ENCODE measurements around the gene MYL6B. TPM values are rescaled to one million over a fixed set of nuclear protein-coding genes. Genes with fewer than 3 reads are reported as not detected.

MYL6B gene
- polyA plus RNA-seq, 4 donors = 24.8 to 49.7 (median 29.9) TPM

- Histone ChIP-seq H3K9me3 (ENCODE audit: control insufficient read depth in 2 of 2, insufficient read depth in 1 of 2, low read depth in 1 of 2, low read length in 1 of 2) (no peaks in the 10 kb centered on the region), H3K27ac (ENCODE audit: low read depth in 1 of 3, low read length in 2 of 3) (peak overlapping the region; percentile 90 to 96 (median 96)), H3K27me3 (ENCODE audit: control insufficient read depth in 3 of 3, insufficient read depth in 3 of 3, low read length in 3 of 3) (no peaks in the 10 kb centered on the region), H3K4me1 (ENCODE audit: control insufficient read depth in 3 of 3, insufficient read depth in 2 of 3, low read depth in 1 of 3, low read length in 2 of 3) (peaks cover 0 to 20% (median 5%) of the 10 kb centered on the region in 3 donors), H3K4me3 (ENCODE audit: low read depth in 1 of 3, low read length in 3 of 3) (peak overlapping the region; percentile 42 to 78 (median 68)), H3K36me3 (ENCODE audit: control insufficient read depth in 3 of 3, insufficient read depth in 2 of 3, low read depth in 1 of 3, low read length in 3 of 3) (peaks cover under 1 to 29% (median 5%) of the 10 kb centered on the region in 3 donors)
- FAIRE-seq (no peak), DNase-seq (no peak)
- 1 to 8% (median 1%) methylated on average over 13 of the region's 13 CpGs for WGBS, 3 donors
Observed at GRCh38 chr12:56118688-56119357, 33.6 kb upstream of the MYL6B start.

- 0 to 2% (median 0%) methylated on average over 2 of the region's 2 CpGs for WGBS, 3 donors
- Histone ChIP-seq H3K27me3 (ENCODE audit: control insufficient read depth in 3 of 3, insufficient read depth in 3 of 3, low read length in 3 of 3) (no peaks in the 10 kb centered on the region), H3K36me3 (ENCODE audit: control insufficient read depth in 3 of 3, insufficient read depth in 2 of 3, low read depth in 1 of 3, low read length in 3 of 3) (peaks cover 0 to 29% (median 5%) of the 10 kb centered on the region in 3 donors), H3K4me1 (ENCODE audit: control insufficient read depth in 3 of 3, insufficient read depth in 2 of 3, low read depth in 1 of 3, low read length in 2 of 3) (peaks cover 0 to 20% (median 5%) of the 10 kb centered on the region in 3 donors), H3K9me3 (ENCODE audit: control insufficient read depth in 2 of 2, insufficient read depth in 1 of 2, low read depth in 1 of 2, low read length in 1 of 2) (no peaks in the 10 kb centered on the region), H3K27ac (ENCODE audit: low read depth in 1 of 3, low read length in 2 of 3) (peak overlapping the region in 1 of 3 donors; percentile 96), H3K4me3 (ENCODE audit: low read depth in 1 of 3, low read length in 3 of 3) (peak overlapping the region in 1 of 3 donors; percentile 78)
- DNase-seq (peak; percentile 85 to 90), FAIRE-seq (no peak)
Observed at GRCh38 chr12:56119361-56119796, 33.0 kb upstream of the MYL6B start.

GRCh38 chr12:56120158-56120846, 32.1 kb upstream of the MYL6B start:
- H3K9me3 ChIP-seq (ENCODE audit: control insufficient read depth in 2 of 2, insufficient read depth in 1 of 2, low read depth in 1 of 2, low read length in 1 of 2) = no peaks in the 10 kb centered on the region
- peaks cover 0 to 29% (median 5%) of the 10 kb centered on the region in 3 donors for H3K36me3 ChIP-seq (ENCODE audit: control insufficient read depth in 3 of 3, insufficient read depth in 2 of 3, low read depth in 1 of 3, low read length in 3 of 3)
- no peak overlapping the region for H3K27ac ChIP-seq (ENCODE audit: low read depth in 1 of 3, low read length in 2 of 3)
- FAIRE-seq (no peak), DNase-seq (no peak)
- no peaks in the 10 kb centered on the region for H3K27me3 ChIP-seq (ENCODE audit: control insufficient read depth in 3 of 3, insufficient read depth in 3 of 3, low read length in 3 of 3)
- H3K4me1 ChIP-seq (ENCODE audit: control insufficient read depth in 3 of 3, insufficient read depth in 2 of 3, low read depth in 1 of 3, low read length in 2 of 3) = peaks cover 0 to 17% (median 5%) of the 10 kb centered on the region in 3 donors
- no peak overlapping the region for H3K4me3 ChIP-seq (ENCODE audit: low read depth in 1 of 3, low read length in 3 of 3)
- WGBS, 3 donors = 92 to 94% (median 93%) methylated on average over 17 of the region's 17 CpGs

- 87 to 92% (median 92%) methylated on average over 11 of the region's 11 CpGs for WGBS, 3 donors
- FAIRE-seq (no peak), DNase-seq (no peak)
- Histone ChIP-seq H3K27ac (ENCODE audit: low read depth in 1 of 3, low read length in 2 of 3) (no peak overlapping the region), H3K27me3 (ENCODE audit: control insufficient read depth in 3 of 3, insufficient read depth in 3 of 3, low read length in 3 of 3) (no peaks in the 10 kb centered on the region), H3K9me3 (ENCODE audit: control insufficient read depth in 2 of 2, insufficient read depth in 1 of 2, low read depth in 1 of 2, low read length in 1 of 2) (no peaks in the 10 kb centered on the region), H3K36me3 (ENCODE audit: control insufficient read depth in 3 of 3, insufficient read depth in 2 of 3, low read depth in 1 of 3, low read length in 3 of 3) (peaks cover 0 to 29% (median 5%) of the 10 kb centered on the region in 3 donors), H3K4me1 (ENCODE audit: control insufficient read depth in 3 of 3, insufficient read depth in 2 of 3, low read depth in 1 of 3, low read length in 2 of 3) (peaks cover 0 to 22% (median 5%) of the 10 kb centered on the region in 3 donors), H3K4me3 (ENCODE audit: low read depth in 1 of 3, low read length in 3 of 3) (no peak overlapping the region)
Observed at GRCh38 chr12:56121204-56121870, 31.1 kb upstream of the MYL6B start.

GRCh38 chr12:56122637-56123036, 29.8 kb upstream of the MYL6B start:
- FAIRE-seq = no peak

GRCh38 chr12:56124133-56124532, 28.3 kb upstream of the MYL6B start:
- H3K27ac ChIP-seq (ENCODE audit: low read depth in 1 of 3, low read length in 2 of 3) = no peak overlapping the region
- peaks cover 0 to 33% (median under 1%) of the 10 kb centered on the region in 3 donors for H3K4me1 ChIP-seq (ENCODE audit: control insufficient read depth in 3 of 3, insufficient read depth in 2 of 3, low read depth in 1 of 3, low read length in 2 of 3)
- no peak overlapping the region for H3K4me3 ChIP-seq (ENCODE audit: low read depth in 1 of 3, low read length in 3 of 3)
- H3K27me3 ChIP-seq (ENCODE audit: control insufficient read depth in 3 of 3, insufficient read depth in 3 of 3, low read length in 3 of 3) = no peaks in the 10 kb centered on the region
- no peak for DNase-seq
- no peaks in the 10 kb centered on the region for H3K9me3 ChIP-seq (ENCODE audit: control insufficient read depth in 2 of 2, insufficient read depth in 1 of 2, low read depth in 1 of 2, low read length in 1 of 2)
- H3K36me3 ChIP-seq (ENCODE audit: control insufficient read depth in 3 of 3, insufficient read depth in 2 of 3, low read depth in 1 of 3, low read length in 3 of 3) = peaks cover 0 to 25% (median 5%) of the 10 kb centered on the region in 3 donors
- 73 to 75% (median 73%) methylated on average over 4 of the region's 4 CpGs for WGBS, 3 donors
- FAIRE-seq = no peak

More at GRCh38 chr12:56122637-56123036, 29.8 kb upstream of the MYL6B start:
- peaks cover 0 to 35% (median 5%) of the 10 kb centered on the region in 3 donors for H3K4me1 ChIP-seq (ENCODE audit: control insufficient read depth in 3 of 3, insufficient read depth in 2 of 3, low read depth in 1 of 3, low read length in 2 of 3)
- no peak overlapping the region for H3K4me3 ChIP-seq (ENCODE audit: low read depth in 1 of 3, low read length in 3 of 3)
- H3K27ac ChIP-seq (ENCODE audit: low read depth in 1 of 3, low read length in 2 of 3) = no peak overlapping the region
- WGBS, 3 donors = 85 to 94% (median 88%) methylated on average over 2 of the region's 2 CpGs
- H3K9me3 ChIP-seq (ENCODE audit: control insufficient read depth in 2 of 2, insufficient read depth in 1 of 2, low read depth in 1 of 2, low read length in 1 of 2) = no peaks in the 10 kb centered on the region
- no peaks in the 10 kb centered on the region for H3K27me3 ChIP-seq (ENCODE audit: control insufficient read depth in 3 of 3, insufficient read depth in 3 of 3, low read length in 3 of 3)
- no peak for DNase-seq
- H3K36me3 ChIP-seq (ENCODE audit: control insufficient read depth in 3 of 3, insufficient read depth in 2 of 3, low read depth in 1 of 3, low read length in 3 of 3) = peaks cover 0 to 28% (median 5%) of the 10 kb centered on the region in 3 donors

GRCh38 chr12:56126732-56127239, 25.6 kb upstream of the MYL6B start:
- no peaks in the 10 kb centered on the region for H3K9me3 ChIP-seq (ENCODE audit: control insufficient read depth in 2 of 2, insufficient read depth in 1 of 2, low read depth in 1 of 2, low read length in 1 of 2)
- H3K27ac ChIP-seq (ENCODE audit: low read depth in 1 of 3, low read length in 2 of 3) = peak overlapping the region; percentile 62 to 93 (median 85)
- WGBS, 3 donors = 32 to 45% (median 44%) methylated on average over 3 of the region's 3 CpGs
- H3K4me1 ChIP-seq (ENCODE audit: control insufficient read depth in 3 of 3, insufficient read depth in 2 of 3, low read depth in 1 of 3, low read length in 2 of 3) = peaks cover 0 to 32% (median 0%) of the 10 kb centered on the region in 3 donors
- DNase-seq (peak in 1 of 2 donors; percentile 26), FAIRE-seq (no peak)
- H3K27me3 ChIP-seq (ENCODE audit: control insufficient read depth in 3 of 3, insufficient read depth in 3 of 3, low read length in 3 of 3) = no peaks in the 10 kb centered on the region
- no peak overlapping the region for H3K4me3 ChIP-seq (ENCODE audit: low read depth in 1 of 3, low read length in 3 of 3)
- peaks cover 0 to 26% (median 0%) of the 10 kb centered on the region in 3 donors for H3K36me3 ChIP-seq (ENCODE audit: control insufficient read depth in 3 of 3, insufficient read depth in 2 of 3, low read depth in 1 of 3, low read length in 3 of 3)

- H3K27me3 ChIP-seq (ENCODE audit: control insufficient read depth in 3 of 3, insufficient read depth in 3 of 3, low read length in 3 of 3) = no peaks in the 10 kb centered on the region
- H3K36me3 ChIP-seq (ENCODE audit: control insufficient read depth in 3 of 3, insufficient read depth in 2 of 3, low read depth in 1 of 3, low read length in 3 of 3) = peaks cover 2 to 28% (median 2%) of the 10 kb centered on the region in 3 donors
- DNase-seq = no peak
- H3K27ac ChIP-seq (ENCODE audit: low read depth in 1 of 3, low read length in 2 of 3) = peak overlapping the region; percentile 62 to 93 (median 83)
- peak overlapping the region in 2 of 3 donors; percentile 14 to 94 for H3K4me3 ChIP-seq (ENCODE audit: low read depth in 1 of 3, low read length in 3 of 3)
- no peak for FAIRE-seq
- WGBS, 3 donors = 0 to 3% (median 1%) methylated on average over 8 of the region's 8 CpGs
- H3K9me3 ChIP-seq (ENCODE audit: control insufficient read depth in 2 of 2, insufficient read depth in 1 of 2, low read depth in 1 of 2, low read length in 1 of 2) = no peaks in the 10 kb centered on the region
- H3K4me1 ChIP-seq (ENCODE audit: control insufficient read depth in 3 of 3, insufficient read depth in 2 of 3, low read depth in 1 of 3, low read length in 2 of 3) = peaks cover 0 to 32% (median 0%) of the 10 kb centered on the region in 3 donors
Observed at GRCh38 chr12:56127485-56127887, 24.9 kb upstream of the MYL6B start.
